ENCODE measurements around the gene PMM2. TPM values are rescaled to one million over a fixed set of nuclear protein-coding genes. Genes with fewer than 3 reads are reported as not detected.

The PMM2 gene
- total RNA-seq, 1 experiment from 2014 or later: 35.2 TPM

- no peaks in the 10 kb centered on the region for H3K9me2 ChIP-seq (replicated peaks; ENCODE audit: low read length)
- H3K4me1 ChIP-seq (ENCODE audit: insufficient read depth, low read length): no peaks in the 10 kb centered on the region
- no peaks in the 10 kb centered on the region for H3K36me3 ChIP-seq (ENCODE audit: low read depth, low read length)
- BruUV-seq (replicated peaks): no TSS peak
- POLR2A ChIA-PET (ENCODE audit: unreplicated experiment): no interaction called here
- ATAC-seq: no peak
- no peak for DNase-seq
- no peaks in the 10 kb centered on the region for H3K79me2 ChIP-seq (ENCODE audit: low read length)
- no peaks in the 10 kb centered on the region for H4K20me1 ChIP-seq (ENCODE audit: low read length)
- no peak overlapping the region for H3K4me3 ChIP-seq (ENCODE audit: low read length)
- TF ChIP-seq, protein P1, sequence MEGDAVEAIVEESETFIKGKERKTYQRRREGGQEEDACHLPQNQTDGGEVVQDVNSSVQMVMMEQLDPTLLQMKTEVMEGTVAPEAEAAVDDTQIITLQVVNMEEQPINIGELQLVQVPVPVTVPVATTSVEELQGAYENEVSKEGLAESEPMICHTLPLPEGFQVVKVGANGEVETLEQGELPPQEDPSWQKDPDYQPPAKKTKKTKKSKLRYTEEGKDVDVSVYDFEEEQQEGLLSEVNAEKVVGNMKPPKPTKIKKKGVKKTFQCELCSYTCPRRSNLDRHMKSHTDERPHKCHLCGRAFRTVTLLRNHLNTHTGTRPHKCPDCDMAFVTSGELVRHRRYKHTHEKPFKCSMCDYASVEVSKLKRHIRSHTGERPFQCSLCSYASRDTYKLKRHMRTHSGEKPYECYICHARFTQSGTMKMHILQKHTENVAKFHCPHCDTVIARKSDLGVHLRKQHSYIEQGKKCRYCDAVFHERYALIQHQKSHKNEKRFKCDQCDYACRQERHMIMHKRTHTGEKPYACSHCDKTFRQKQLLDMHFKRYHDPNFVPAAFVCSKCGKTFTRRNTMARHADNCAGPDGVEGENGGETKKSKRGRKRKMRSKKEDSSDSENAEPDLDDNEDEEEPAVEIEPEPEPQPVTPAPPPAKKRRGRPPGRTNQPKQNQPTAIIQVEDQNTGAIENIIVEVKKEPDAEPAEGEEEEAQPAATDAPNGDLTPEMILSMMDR (conservative IDR thresholded peaks at IDR 0.05; ENCODE audit: low read depth, low read length): no peak
- TF ChIP-seq EZH2phosphoT487 (IDR thresholded peaks at IDR 0.05; ENCODE audit: borderline replicate concordance, low read length) (no peak), EZH2 (IDR thresholded peaks at IDR 0.05; ENCODE audit: low read length, unreplicated experiment) (no peak)
- no peaks in the 10 kb centered on the region for H3F3A ChIP-seq (ENCODE audit: low read length, unreplicated experiment)
- CTCF ChIA-PET: no interaction called here
- no peaks in the 10 kb centered on the region for H3K9me3 ChIP-seq (ENCODE audit: low read length)
- H2AFZ ChIP-seq (ENCODE audit: low read length): no peak overlapping the region
- no peak overlapping the region for H3K4me2 ChIP-seq (ENCODE audit: low read length)
- no peak overlapping the region for H3K27ac ChIP-seq (ENCODE audit: low read length)
- intact Hi-C loops (cut with micrococcal nuclease): no loop called here
- no peaks in the 10 kb centered on the region for H3K27me3 ChIP-seq (ENCODE audit: low read length)
- no peak overlapping the region for H3K9ac ChIP-seq (ENCODE audit: low read length)
Measured at GRCh38 chr16:8752706-8753105, 44.9 kb upstream of the PMM2 start.

DNA sequence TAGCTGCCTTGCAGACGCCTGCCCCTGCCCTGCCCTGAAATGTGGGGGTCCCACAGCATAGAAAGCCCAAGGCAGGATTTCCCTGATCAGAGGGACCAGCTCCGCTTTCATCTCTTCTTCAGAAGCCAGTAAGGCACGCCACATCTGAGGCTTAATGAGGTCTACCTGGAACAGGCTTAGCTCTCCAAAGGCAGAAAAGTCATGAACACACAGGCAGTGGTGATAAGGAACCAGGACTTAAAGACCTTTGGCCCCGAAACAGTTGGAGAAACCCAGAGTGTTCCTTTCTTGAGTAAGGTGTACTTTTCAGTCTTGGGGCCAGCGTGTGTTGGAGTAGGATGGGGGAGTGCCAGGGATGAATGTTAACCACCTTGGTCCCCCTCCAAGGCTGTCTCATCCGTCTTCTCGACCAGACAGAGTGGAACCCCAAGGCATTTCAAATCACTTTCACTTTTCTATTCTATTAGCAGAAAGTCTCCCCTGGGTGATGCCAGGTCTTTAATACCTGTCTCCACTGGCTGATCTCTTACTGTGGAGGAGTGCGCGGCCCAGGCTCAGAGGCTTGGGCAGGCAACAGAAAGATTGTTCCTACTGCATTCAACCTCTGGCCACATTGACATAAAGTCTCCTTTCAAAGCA lies 44.1 kb upstream of the PMM2 start:
- no peaks in the 10 kb centered on the region for H3K9me2 ChIP-seq (replicated peaks; ENCODE audit: low read length)
- no peak overlapping the region for H3K4me3 ChIP-seq (ENCODE audit: low read length)
- H2AFZ ChIP-seq (ENCODE audit: low read length): no peak overlapping the region
- no peak overlapping the region for H3K27ac ChIP-seq (ENCODE audit: low read length)
- TF ChIP-seq EZH2phosphoT487 (IDR thresholded peaks at IDR 0.05; ENCODE audit: borderline replicate concordance, low read length) (no peak), EZH2 (IDR thresholded peaks at IDR 0.05; ENCODE audit: low read length, unreplicated experiment) (no peak)
- TF ChIP-seq, protein P1 (conservative IDR thresholded peaks at IDR 0.05; ENCODE audit: low read depth, low read length): no peak
- POLR2A ChIA-PET (ENCODE audit: unreplicated experiment): no interaction called here
- intact Hi-C loops (cut with micrococcal nuclease): no loop called here
- H3K4me1 ChIP-seq (ENCODE audit: insufficient read depth, low read length): no peaks in the 10 kb centered on the region
- H3K79me2 ChIP-seq (ENCODE audit: low read length): no peaks in the 10 kb centered on the region
- no peak for ATAC-seq
- no peaks in the 10 kb centered on the region for H3K9me3 ChIP-seq (ENCODE audit: low read length)
- H4K20me1 ChIP-seq (ENCODE audit: low read length): no peaks in the 10 kb centered on the region
- no TSS peak for BruUV-seq (replicated peaks)
- H3K27me3 ChIP-seq (ENCODE audit: low read length): no peaks in the 10 kb centered on the region
- DNase-seq: no peak
- no peaks in the 10 kb centered on the region for H3F3A ChIP-seq (ENCODE audit: low read length, unreplicated experiment)
- H3K36me3 ChIP-seq (ENCODE audit: low read depth, low read length): no peaks in the 10 kb centered on the region
- H3K4me2 ChIP-seq (ENCODE audit: low read length): no peak overlapping the region
- CTCF ChIA-PET: no interaction called here
- H3K9ac ChIP-seq (ENCODE audit: low read length): no peak overlapping the region

- Histone ChIP-seq H3K36me3 (ENCODE audit: low read depth, low read length) (no peaks in the 10 kb centered on the region), H3K27me3 (ENCODE audit: low read length) (no peaks in the 10 kb centered on the region), H3K4me1 (ENCODE audit: insufficient read depth, low read length) (no peaks in the 10 kb centered on the region), H3K9ac (ENCODE audit: low read length) (no peak overlapping the region), H3K4me2 (ENCODE audit: low read length) (no peak overlapping the region), H3K27ac (ENCODE audit: low read length) (no peak overlapping the region), H3K9me2 (replicated peaks; ENCODE audit: low read length) (no peaks in the 10 kb centered on the region), H4K20me1 (ENCODE audit: low read length) (no peaks in the 10 kb centered on the region), H3K79me2 (ENCODE audit: low read length) (no peaks in the 10 kb centered on the region), H3F3A (ENCODE audit: low read length, unreplicated experiment) (no peaks in the 10 kb centered on the region), H3K4me3 (ENCODE audit: low read length) (no peak overlapping the region), H2AFZ (ENCODE audit: low read length) (no peak overlapping the region), H3K9me3 (ENCODE audit: low read length) (no peaks in the 10 kb centered on the region)
- no peak for ATAC-seq
- TF ChIP-seq EZH2phosphoT487 (IDR thresholded peaks at IDR 0.05; ENCODE audit: borderline replicate concordance, low read length): no peak
- no peak for TF ChIP-seq EZH2 (IDR thresholded peaks at IDR 0.05; ENCODE audit: low read length, unreplicated experiment)
- TF ChIP-seq, protein P1 (conservative IDR thresholded peaks at IDR 0.05; ENCODE audit: low read depth, low read length): no peak
- ChIA-PET POLR2A (ENCODE audit: unreplicated experiment) (no interaction called here), CTCF (no interaction called here)
- intact Hi-C loops (cut with micrococcal nuclease): no loop called here
- BruUV-seq (replicated peaks): no TSS peak
- DNase-seq: no peak
Measured at GRCh38 chr16:8756755-8757154, 40.9 kb upstream of the PMM2 start.
